ENCODE data around the gene FSTL1. TPM values are rescaled to one million over a fixed set of nuclear protein-coding genes. Genes with fewer than 3 reads are reported as not detected.

FSTL1 gene
- total and polyA plus RNA-seq, 2 experiments from 2014 or later = 50.8 to 258 TPM

- TF ChIP-seq ETS1 (IDR thresholded peaks at IDR 0.05) (no peak), ZNF462 (CRISPR knock-in tag; IDR thresholded peaks at IDR 0.05) (no peak), POLR2AphosphoS5 (IDR thresholded peaks at IDR 0.05; ENCODE audit: low read depth) (no peak), ZNF331 (CRISPR knock-in tag; IDR thresholded peaks at IDR 0.05; ENCODE audit: low read depth) (no peak), CTCF (conservative IDR thresholded peaks at IDR 0.05; ENCODE audit: low read depth in 2 of 2) (no peak)
Measured at GRCh38 chr3:120473896-120474675, 23.3 kb upstream of the FSTL1 start (continued).

- Histone ChIP-seq H3K4me2 (no peak overlapping the region), H4K20me1 (replicated peaks; ENCODE audit: insufficient read depth) (no peaks in the 10 kb centered on the region), H3K27ac (ENCODE audit: low read depth) (no peak overlapping the region), H3K79me2 (replicated peaks; ENCODE audit: insufficient read depth) (no peaks in the 10 kb centered on the region), H3K36me3 (ENCODE audit: insufficient read depth) (no peaks in the 10 kb centered on the region), H3K27me3 (ENCODE audit: insufficient read depth) (no peaks in the 10 kb centered on the region), H3K4me1 (ENCODE audit: insufficient read depth) (peaks cover 42% of the 10 kb centered on the region), H3K9me2 (ENCODE audit: insufficient read depth) (peaks cover 25% of the 10 kb centered on the region), H3F3A (replicated peaks; ENCODE audit: low read depth) (no peaks in the 10 kb centered on the region), H2AFZ (no peak overlapping the region), H3K4me3 (no peak overlapping the region)
- Mint-ChIP-seq H3K36me3 (ENCODE audit: low read depth) (peaks cover 9% of the 10 kb centered on the region), H3K27me3 (ENCODE audit: insufficient read depth, low read depth, poor library complexity) (peaks cover 10% of the 10 kb centered on the region), H3K4me3 (no peak overlapping the region), H3K4me1 (peaks cover 57% of the 10 kb centered on the region), H3K9me3 (peaks cover 9% of the 10 kb centered on the region), H3K27ac (no peak overlapping the region)
- DNase-seq (ENCODE audit: low spot score) (no peak), ATAC-seq (no peak)
- TF ChIP-seq STAT1 (IDR thresholded peaks at IDR 0.05; ENCODE audit: unreplicated experiment) (no peak), CREB1 (CRISPR knock-in tag; IDR thresholded peaks at IDR 0.05; ENCODE audit: low read depth) (no peak), EZH2phosphoT487 (IDR thresholded peaks at IDR 0.05; ENCODE audit: unreplicated experiment) (no peak), EZH2 (IDR thresholded peaks at IDR 0.05; ENCODE audit: low read depth, unreplicated experiment) (no peak), POLR2AphosphoS5 (IDR thresholded peaks at IDR 0.05; ENCODE audit: low read depth) (no peak)
Measured at GRCh38 chr3:120473389-120473788, 22.6 kb upstream of the FSTL1 start.

Data from GM23338 (cell line).